Anterior cingulate cortex (tissue), 58 donors: Measurements from ENCODE around the gene OSBPL10.
A peak's percentile ranks its signal among the peaks of the same experiment; 100 is the strongest.
"Not testable (repeated sequence)": the region's sequence is repeated elsewhere in the genome, so short reads cannot be mapped to it uniquely, and the experiment has no call there.

Experiments used
- DNase-seq, 58 donors: peaks; one replicate each; lab custom pipeline; 2025; lab: John Stamatoyannopoulos, UW

The OSBPL10 gene

DNA sequence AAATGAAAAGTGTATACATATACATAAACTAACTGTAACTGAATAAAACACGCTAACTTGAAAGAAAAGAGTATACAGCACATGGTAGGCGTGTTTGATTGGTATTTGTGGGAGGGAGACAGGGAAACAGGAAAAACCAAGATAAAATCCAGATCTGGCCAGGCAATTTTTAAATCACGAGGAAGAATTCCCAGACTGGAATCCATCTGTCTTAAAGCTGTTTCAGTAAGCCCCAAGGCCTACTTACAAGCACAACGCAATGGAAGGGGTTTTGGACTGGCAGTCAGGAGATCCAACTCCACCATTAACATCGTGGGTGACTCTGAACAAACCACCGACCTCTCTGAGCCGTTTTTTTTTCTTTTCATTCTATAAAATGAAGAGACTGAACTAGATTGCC is 195.8 kb downstream of the OSBPL10 start:
- DNase-seq: no peak

- not testable (repeated sequence) for DNase-seq
Measured at GRCh38 chr3:31783851-31784250, 197.2 kb downstream of the OSBPL10 start.

GRCh38 chr3:31782306-31782705 is 198.8 kb downstream of the OSBPL10 start:
- DNase-seq: not testable (repeated sequence)

DNA sequence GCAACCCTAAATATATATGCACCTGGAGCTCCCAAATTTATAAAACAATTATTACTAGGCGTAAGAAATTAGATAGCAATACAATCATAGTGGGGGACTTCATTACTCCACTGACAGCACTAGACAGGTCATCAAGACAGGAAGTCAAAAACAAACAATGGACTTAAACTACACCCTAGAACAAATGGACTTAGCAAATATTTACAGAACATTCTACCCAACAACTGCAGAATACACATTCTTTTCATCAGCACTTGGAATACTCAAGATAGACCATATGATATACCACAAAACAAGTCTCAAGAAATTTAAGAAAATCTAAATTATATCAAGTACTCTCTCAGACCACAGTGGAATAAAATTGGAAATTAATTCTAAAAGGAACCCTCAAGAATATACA is 201.5 kb downstream of the OSBPL10 start:
- no peak for DNase-seq

DNA sequence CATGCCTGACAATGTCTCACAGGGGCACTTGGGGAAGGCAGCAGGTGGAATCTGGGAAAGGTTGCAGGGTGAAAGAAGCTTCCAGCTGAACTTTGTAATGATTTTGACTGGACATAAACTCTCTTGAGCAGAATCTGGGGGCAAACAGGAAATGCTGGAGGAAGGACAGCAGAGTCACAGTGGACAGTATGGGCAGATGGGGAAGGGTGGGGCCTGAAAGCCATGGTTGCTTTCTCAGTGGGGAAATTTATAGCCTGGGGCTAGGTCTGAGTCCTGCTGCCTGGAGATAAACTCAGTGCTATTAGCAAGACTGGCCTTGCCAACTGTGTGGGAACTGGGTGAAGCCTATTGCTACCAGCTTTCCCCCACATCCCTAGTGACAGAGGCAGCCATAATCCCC is 203.2 kb downstream of the OSBPL10 start:
- DNase-seq: no peak

DNA sequence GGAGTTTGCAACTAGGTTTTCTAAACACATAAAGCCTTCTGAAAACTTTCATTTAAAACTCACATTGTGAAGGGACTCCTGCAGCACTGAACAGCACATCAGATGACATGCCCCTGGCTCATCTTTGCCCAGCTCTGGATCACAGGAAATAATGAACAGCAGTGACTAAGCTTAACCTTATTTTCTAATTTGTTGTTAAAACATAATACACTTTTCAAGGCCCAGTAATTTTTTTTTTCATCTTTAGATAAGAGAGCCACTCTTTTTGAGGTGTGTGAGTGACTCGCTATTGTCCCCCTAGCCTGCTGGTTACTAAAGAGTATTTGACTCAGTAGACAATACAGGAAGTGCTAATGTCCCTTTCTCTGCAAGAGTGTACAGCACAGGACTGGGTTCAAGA is 204.0 kb downstream of the OSBPL10 start:
- DNase-seq: no peak

DNA sequence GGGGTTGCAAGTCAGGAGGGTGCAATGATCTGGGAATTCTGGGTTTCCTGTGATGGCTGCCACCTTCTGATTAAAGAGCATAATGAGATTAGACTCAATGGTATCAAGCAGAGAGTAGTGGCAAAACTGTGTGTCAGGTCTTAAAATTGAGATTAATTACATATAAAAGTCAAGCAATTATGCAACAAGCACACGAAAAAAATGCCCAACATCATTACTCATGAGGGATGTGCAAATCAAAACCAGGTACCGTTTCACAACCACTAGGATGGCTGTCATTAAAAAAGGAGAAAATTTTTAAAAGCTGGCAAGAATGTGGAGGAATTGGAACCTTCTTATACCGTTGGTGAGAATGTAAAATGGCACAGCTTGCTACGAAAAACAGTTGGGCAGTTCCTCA is 205.0 kb downstream of the OSBPL10 start:
- DNase-seq: no peak

DNA sequence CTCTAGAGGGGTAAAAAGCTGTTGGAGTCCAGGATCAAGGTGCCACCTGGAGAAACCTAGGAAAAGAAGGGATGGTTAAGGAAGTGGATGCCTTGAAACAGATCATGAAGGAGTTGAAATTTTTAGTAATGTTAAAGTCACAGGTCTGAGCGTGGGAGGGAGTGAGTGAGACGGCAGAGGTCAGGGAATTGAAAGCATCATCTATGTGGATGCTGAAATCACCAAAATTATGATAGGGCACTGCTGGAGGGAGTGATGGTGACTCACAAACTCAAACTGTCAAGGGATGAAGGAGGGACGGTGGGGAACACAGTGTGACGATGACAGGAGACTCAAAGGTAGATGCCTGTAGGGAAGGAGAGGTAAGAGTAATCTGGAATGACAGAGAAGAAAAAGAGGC is 205.7 kb downstream of the OSBPL10 start:
- no peak for DNase-seq

GRCh38 chr3:31772758-31773473 is 208.1 kb downstream of the OSBPL10 start:
- DNase-seq: no peak

GRCh38 chr3:31772272-31772671 is 208.8 kb downstream of the OSBPL10 start:
- DNase-seq: no peak

GRCh38 chr3:31770822-31771326 is 210.2 kb downstream of the OSBPL10 start:
- no peak for DNase-seq

GRCh38 chr3:31768479-31769125 is 212.5 kb downstream of the OSBPL10 start:
- peak in 30 of 58 donors; percentile 1 to 57 (median 18) for DNase-seq

DNA sequence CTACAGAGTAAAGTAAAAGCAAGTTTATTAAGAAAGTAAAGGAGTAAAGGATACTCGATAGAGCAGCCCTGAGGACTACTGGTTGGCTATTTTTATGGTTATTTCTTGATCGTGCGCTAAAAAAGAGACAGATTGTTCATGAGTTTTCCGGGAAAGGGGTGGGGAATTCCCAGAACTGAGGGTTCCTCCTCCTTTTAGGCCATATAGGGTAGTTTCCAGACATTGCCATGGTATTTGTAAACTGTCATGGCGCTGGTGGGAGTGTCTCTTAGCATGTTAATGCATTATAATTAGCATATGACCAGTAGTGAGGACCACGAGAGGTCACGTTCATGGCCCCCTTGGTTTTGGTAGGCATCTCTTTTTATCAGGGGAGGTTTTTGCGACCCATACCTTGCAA is 213.1 kb downstream of the OSBPL10 start:
- DNase-seq: no peak

- no peak for DNase-seq
Measured at GRCh38 chr3:31766669-31767068, 214.4 kb downstream of the OSBPL10 start.

DNA sequence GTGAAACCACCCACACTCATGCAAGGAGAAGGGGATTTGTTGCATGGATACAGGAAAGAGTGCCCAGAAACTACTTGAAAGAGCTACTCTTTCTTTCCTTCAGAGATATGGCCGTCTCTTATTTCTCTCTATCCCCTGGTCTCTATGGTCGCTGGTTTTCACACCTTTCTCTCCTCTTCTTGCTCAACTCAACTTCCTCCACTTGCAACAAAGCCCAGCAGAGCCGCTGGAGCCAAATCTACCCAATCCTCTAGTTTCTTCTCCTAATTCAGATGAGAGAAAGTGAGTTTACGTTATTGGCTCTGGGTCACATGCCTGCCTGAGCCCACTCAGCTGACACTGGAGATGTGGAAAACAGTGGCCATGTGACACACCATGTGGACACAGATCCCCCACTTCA is 215.2 kb downstream of the OSBPL10 start:
- no peak for DNase-seq

DNA sequence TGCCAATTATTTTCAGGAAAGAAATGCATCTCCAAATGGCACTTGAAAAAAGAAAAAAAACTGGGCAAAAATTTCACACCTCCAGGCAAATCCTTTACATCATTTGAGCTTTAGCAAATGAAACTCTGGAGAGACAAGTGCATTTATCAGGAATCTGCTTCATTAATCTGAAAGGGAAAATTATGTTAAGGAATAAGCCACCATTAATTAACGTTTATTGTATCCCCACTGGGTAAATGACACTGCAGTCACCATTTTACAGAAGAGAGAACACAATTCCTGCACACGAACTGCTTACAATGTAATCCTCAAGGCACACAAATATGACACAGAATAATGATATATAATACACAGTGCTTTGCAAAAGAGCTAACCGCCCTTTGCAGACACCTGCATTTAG is 217.3 kb downstream of the OSBPL10 start:
- DNase-seq: no peak

GRCh38 chr3:31762888-31763351 is 218.1 kb downstream of the OSBPL10 start:
- DNase-seq: no peak

DNA sequence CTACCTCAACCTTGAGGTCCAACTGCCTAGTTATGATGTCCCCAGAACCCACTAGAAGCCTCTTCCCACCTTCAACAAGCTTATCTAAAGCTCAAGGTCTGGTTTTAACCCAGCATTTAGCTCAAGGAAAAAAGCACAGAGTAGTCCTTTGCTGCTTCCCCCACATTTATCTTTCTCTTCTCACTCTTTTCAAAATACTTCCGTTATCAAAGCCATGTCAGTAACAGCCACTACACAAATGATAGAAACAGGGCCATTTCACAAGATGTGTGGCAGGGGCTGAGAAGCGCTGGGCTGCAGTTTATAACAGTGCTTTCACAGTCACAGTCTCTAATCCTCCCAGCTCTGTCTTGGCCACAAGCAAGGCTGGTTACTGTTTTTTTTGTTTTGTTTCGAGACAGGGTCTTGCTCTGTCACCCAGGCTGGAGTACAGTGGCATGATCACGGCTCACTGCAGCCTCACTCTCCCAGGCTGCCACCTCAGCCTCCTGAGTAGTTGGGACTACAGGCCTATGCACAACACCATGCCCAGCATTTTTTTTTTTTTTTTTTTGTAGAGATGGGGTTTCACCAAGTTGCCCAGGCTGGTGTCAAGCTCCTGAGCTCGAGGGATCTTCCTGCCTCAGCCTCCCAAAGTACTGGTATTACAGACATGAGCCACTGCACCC is 218.8 kb downstream of the OSBPL10 start:
- DNase-seq: no peak

DNA sequence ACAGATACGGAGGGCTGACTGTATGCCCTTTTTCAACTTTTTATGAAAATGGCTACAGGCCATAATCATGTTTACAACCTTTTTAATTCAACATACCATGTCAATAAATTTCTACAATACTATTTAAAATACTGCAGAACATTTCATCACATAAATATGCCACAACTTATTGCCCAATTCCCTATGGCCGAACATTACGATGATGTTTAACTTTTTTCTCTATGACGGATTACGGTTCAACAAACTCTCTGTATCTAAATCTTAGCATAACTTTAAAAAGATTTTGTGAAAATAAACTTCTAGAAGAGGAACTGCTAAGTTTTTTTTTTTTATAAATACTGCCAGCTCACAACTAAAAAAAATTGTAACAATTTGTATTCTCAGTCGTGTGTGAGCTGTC is 220.4 kb downstream of the OSBPL10 start:
- DNase-seq: no peak

GRCh38 chr3:31758322-31758965 is 222.6 kb downstream of the OSBPL10 start:
- no peak for DNase-seq
